PC-9 (cell line): Measurements from ENCODE around the gene DIP2C.

ENCODE experiments used
- CTCF ChIP-seq: fragments of 200-600 bp; sonication (generic); conservative IDR thresholded peaks from 2 replicates; pipeline ENCODE4 v1.6.1; 2017; ENCODE audit warnings: mixed run types, antibody characterized with exemption, mild to moderate bottlenecking, moderate library complexity
- EZH2 ChIP-seq: fragments of 200-600 bp; sonication (generic); IDR thresholded peaks from 2 replicates; pipeline ENCODE4 v1.8.0; 2017; ENCODE audit warnings: antibody characterized with exemption, low read depth

GRCh38 chr10:418894-419293 lies 270.6 kb downstream of the DIP2C start:
- TF ChIP-seq CTCF (no peak), EZH2 (no peak)
